HEK293 (cell line): ENCODE results near the gene MSI2.

ENCODE experiments used
- CTCF ChIA-PET: fragments of 350-600 bp; formaldehyde crosslinking; extraction: SDS; loops from one replicate; lab custom pipeline; 2021; ENCODE audit warnings: antibody characterized with exemption; lab: Yijun Ruan, JAX
- POLR2A ChIA-PET: fragments of 300-600 bp; formaldehyde crosslinking; extraction: SDS; loops from one replicate; lab custom pipeline; 2020; ENCODE audit warnings: antibody characterized with exemption, inconsistent platforms; lab: Yijun Ruan, JAX
- H3K27ac ChIP-seq: fragments of 200-500 bp; sonication (Bioruptor generic); 2 replicates; pipeline ENCODE4 v1.5.1; 2014; ENCODE audit warnings: low read depth, low read length, control low read depth, inconsistent platforms; ENCODE audit errors: extremely low read depth
- H3K36me3 ChIP-seq, 2 experiments: fragments of 200-500 bp in 1 of 2; sonication (Bioruptor generic) in 1 of 2; 1 replicate in 1 of 2; 2 replicates in 1 of 2; pipeline ENCODE4 v1.5.1; 2014 to 2017; ENCODE audit warnings: inconsistent platforms in 2 of 2, low read length in 2 of 2; ENCODE audit not compliant: control insufficient read depth in 2 of 2, insufficient read depth in 1 of 2
- H3K4me1 ChIP-seq: fragments of 200-500 bp; sonication (Bioruptor generic); 2 replicates; pipeline ENCODE4 v1.5.1; 2014; ENCODE audit warnings: mild to moderate bottlenecking, low read length, inconsistent platforms; ENCODE audit not compliant: control insufficient read depth, insufficient read depth
- H3K4me3 ChIP-seq: 2 replicates; pipeline ENCODE4 v1.5.1; 2011; ENCODE audit warnings: low read depth, mild to moderate bottlenecking, control low read depth, low read length, moderate library complexity
- H3K9me3 ChIP-seq: fragments of 200-500 bp; sonication (Bioruptor generic); 2 replicates; pipeline ENCODE4 v1.5.1; 2014; ENCODE audit warnings: low read depth, low read length, inconsistent platforms; ENCODE audit not compliant: control insufficient read depth, insufficient read depth
- BCL11B ChIP-seq: fragments of 450-650 bp; formaldehyde crosslinking; IDR thresholded peaks from 2 replicates; pipeline ENCODE4 v1.5.1; 2016; ENCODE audit warnings: low read depth, missing biosample characterization, missing genetic modification characterization
- EGR2 ChIP-seq: fragments of 450-650 bp; formaldehyde crosslinking; IDR thresholded peaks from 2 replicates; pipeline ENCODE4 v1.5.1; 2016; ENCODE audit warnings: low read depth, missing biosample characterization, missing genetic modification characterization
- MEIS1 ChIP-seq: sonication (generic); formaldehyde crosslinking; IDR thresholded peaks from 2 replicates; pipeline ENCODE4 v1.8.1; 2022; ENCODE audit warnings: missing genetic modification reagents, mild to moderate bottlenecking, borderline replicate concordance
- OSR2 ChIP-seq: fragments of 450-650 bp; formaldehyde crosslinking; IDR thresholded peaks from 2 replicates; pipeline ENCODE4 v1.5.1; 2016; ENCODE audit warnings: missing biosample characterization, missing genetic modification characterization
- SCRT2 ChIP-seq: fragments of 450-650 bp; formaldehyde crosslinking; IDR thresholded peaks from 2 replicates; pipeline ENCODE4 v1.5.1; 2016; ENCODE audit warnings: missing biosample characterization, missing genetic modification characterization
- SETDB1 ChIP-seq: IDR thresholded peaks from one replicate; pipeline ENCODE4 v1.6.1; 2017; ENCODE audit warnings: mild to moderate bottlenecking, low read length, moderate library complexity, mixed read lengths; ENCODE audit not compliant: insufficient read length
- YY2 ChIP-seq: fragments of 450-650 bp; formaldehyde crosslinking; IDR thresholded peaks from 2 replicates; pipeline ENCODE4 v1.5.1; 2016; ENCODE audit warnings: missing biosample characterization, missing genetic modification characterization
- ZIC2 ChIP-seq: fragments of 450-650 bp; formaldehyde crosslinking; IDR thresholded peaks from 2 replicates; pipeline ENCODE4 v1.5.1; 2016; ENCODE audit warnings: missing biosample characterization, missing genetic modification characterization
- ZNF184 ChIP-seq: fragments of 450-650 bp; IDR thresholded peaks from 2 replicates; pipeline ENCODE4 v1.5.1; 2018; ENCODE audit warnings: missing biosample characterization, mild to moderate bottlenecking, missing genetic modification characterization
- ZNF239 ChIP-seq: fragments of 450-650 bp; formaldehyde crosslinking; IDR thresholded peaks from 2 replicates; pipeline ENCODE4 v1.5.1; 2016; ENCODE audit warnings: missing biosample characterization, missing genetic modification characterization
- ZNF248 ChIP-seq: fragments of 450-650 bp; formaldehyde crosslinking; IDR thresholded peaks from 2 replicates; pipeline ENCODE4 v1.5.1; 2017; ENCODE audit warnings: missing biosample characterization, missing genetic modification characterization
- ZNF510 ChIP-seq: fragments of 450-650 bp; formaldehyde crosslinking; IDR thresholded peaks from 2 replicates; pipeline ENCODE4 v1.5.1; 2018; ENCODE audit warnings: mild to moderate bottlenecking, missing genetic modification characterization, missing biosample characterization; ENCODE audit not compliant: insufficient replicate concordance
- ZNF571 ChIP-seq: fragments of 450-650 bp; formaldehyde crosslinking; IDR thresholded peaks from 2 replicates; pipeline ENCODE4 v1.5.0; 2017; ENCODE audit warnings: missing biosample characterization, missing genetic modification characterization
- ZNF768 ChIP-seq: fragments of 450-650 bp; formaldehyde crosslinking; IDR thresholded peaks from 2 replicates; pipeline ENCODE4 v1.5.1; 2018; ENCODE audit warnings: missing biosample characterization, mild to moderate bottlenecking, missing genetic modification characterization
- TF ChIP-seq, protein P1 (sequence below): fragments of 450-650 bp; formaldehyde crosslinking; IDR thresholded peaks from 2 replicates; pipeline ENCODE4 v1.5.1; 2016; ENCODE audit warnings: missing biosample characterization, missing genetic modification characterization
- TF ChIP-seq, protein P2 (sequence below): fragments of 450-650 bp; formaldehyde crosslinking; IDR thresholded peaks from 2 replicates; pipeline ENCODE4 v1.5.1; 2016; ENCODE audit warnings: missing biosample characterization, missing genetic modification characterization
- TF ChIP-seq, protein P3 (sequence below): fragments of 450-650 bp; formaldehyde crosslinking; IDR thresholded peaks from 2 replicates; pipeline ENCODE4 v1.5.1; 2016; ENCODE audit warnings: missing biosample characterization, missing genetic modification characterization

Gene MSI2

DNA sequence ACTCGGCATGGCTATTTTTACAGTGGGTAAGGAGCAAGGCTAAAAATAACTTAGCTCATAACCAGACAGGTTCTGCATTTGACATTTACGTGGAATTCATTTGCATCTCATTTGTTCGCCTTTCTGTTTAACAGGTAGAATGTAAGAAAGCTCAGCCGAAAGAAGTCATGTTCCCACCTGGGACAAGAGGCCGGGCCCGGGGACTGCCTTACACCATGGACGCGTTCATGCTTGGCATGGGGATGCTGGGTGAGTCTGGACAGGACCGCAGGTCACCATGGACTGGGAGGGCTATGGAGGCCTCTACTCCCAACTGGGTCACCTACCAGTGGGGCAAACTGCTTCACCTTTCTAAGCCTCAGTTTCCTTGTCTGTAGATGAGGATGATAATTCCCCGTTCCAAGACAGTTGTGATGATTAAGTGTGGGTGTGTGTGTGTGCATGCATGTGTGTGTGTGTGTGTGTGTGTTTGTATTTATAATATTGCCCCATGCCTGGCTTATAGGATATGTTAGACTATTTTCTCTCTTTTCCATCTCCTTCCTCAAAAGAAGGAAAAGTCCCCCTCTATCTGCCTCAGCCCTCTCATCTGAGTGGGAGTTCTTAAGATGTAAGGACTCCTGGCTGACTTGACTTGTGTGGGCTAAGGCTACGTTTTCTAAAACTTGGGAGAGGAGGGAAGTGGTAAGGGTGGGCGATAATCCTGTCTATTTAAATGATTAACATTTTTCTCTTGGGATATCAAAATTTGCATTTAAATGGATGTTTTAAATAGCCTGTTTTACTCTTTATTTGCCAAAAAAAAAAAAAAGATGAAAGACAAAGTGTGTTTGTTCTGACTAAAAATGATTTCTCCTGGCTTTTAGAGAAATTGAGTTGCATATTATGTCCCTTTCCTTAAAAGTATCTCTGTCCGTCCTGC is 359.8 kb downstream of the MSI2 start:
- Histone ChIP-seq H3K4me3 (no peak overlapping the region), H3K36me3 (peaks cover 6 to 12% of the 10 kb centered on the region in 2 experiments; a peak in 2 of 3 replicates), H3K4me1 (peaks cover 6% of the 10 kb centered on the region; the same call in 1 of the 2 replicates), H3K9me3 (no peaks in the 10 kb centered on the region), H3K27ac (no peak overlapping the region)
- ChIA-PET POLR2A (no interaction called here), CTCF (interaction anchor here (0.6 to 2.5 kb wide), 5 partner anchors 18 to 373 kb away, joined by 3 to 12 read pairs (median 9); no protein-coding TSS in a partner anchor)
- TF ChIP-seq, protein P1, sequence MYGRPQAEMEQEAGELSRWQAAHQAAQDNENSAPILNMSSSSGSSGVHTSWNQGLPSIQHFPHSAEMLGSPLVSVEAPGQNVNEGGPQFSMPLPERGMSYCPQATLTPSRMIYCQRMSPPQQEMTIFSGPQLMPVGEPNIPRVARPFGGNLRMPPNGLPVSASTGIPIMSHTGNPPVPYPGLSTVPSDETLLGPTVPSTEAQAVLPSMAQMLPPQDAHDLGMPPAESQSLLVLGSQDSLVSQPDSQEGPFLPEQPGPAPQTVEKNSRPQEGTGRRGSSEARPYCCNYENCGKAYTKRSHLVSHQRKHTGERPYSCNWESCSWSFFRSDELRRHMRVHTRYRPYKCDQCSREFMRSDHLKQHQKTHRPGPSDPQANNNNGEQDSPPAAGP: no peak
- peak; percentile 64 for TF ChIP-seq EGR2 (tag by site-specific recombination)

DNA sequence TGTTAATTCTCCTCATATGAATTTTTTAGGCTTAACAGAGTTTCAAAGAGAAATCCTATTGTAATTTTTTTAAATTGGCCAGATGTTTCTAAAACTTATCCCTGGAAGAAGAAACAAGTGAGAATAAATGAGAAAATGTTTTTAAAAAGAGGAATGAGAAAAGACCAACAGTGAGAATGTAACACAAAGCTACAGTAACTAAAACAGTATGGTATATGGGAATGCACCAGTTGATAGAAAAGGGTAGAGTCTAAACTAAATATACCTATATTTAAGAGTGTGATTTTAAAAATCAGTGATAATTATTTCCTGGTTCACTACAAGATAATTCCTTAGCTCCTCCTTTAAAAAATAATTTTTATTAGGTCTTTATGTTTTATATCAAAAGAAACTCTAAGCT is 360.9 kb downstream of the MSI2 start:
- H3K4me3 ChIP-seq: no peak overlapping the region
- peaks cover 6% of the 10 kb centered on the region; the same call in 1 of the 2 replicates for H3K4me1 ChIP-seq
- H3K36me3 ChIP-seq: peaks cover 6 to 12% of the 10 kb centered on the region in 2 experiments; a peak in 2 of 3 replicates
- no peak overlapping the region for H3K27ac ChIP-seq
- POLR2A ChIA-PET: no interaction called here
- H3K9me3 ChIP-seq: no peaks in the 10 kb centered on the region
- CTCF ChIA-PET: interaction anchor here (0.6 to 1.7 kb wide), 3 partner anchors 19 to 55 kb away, joined by 3 to 9 read pairs (median 3); no protein-coding TSS in a partner anchor
- TF ChIP-seq OSR2 (tag by site-specific recombination): no peak
- no peak for TF ChIP-seq YY2
- TF ChIP-seq SCRT2: peak; percentile 41; the same call in 1 of the 2 replicates
- TF ChIP-seq SETDB1: peak; percentile 52

DNA sequence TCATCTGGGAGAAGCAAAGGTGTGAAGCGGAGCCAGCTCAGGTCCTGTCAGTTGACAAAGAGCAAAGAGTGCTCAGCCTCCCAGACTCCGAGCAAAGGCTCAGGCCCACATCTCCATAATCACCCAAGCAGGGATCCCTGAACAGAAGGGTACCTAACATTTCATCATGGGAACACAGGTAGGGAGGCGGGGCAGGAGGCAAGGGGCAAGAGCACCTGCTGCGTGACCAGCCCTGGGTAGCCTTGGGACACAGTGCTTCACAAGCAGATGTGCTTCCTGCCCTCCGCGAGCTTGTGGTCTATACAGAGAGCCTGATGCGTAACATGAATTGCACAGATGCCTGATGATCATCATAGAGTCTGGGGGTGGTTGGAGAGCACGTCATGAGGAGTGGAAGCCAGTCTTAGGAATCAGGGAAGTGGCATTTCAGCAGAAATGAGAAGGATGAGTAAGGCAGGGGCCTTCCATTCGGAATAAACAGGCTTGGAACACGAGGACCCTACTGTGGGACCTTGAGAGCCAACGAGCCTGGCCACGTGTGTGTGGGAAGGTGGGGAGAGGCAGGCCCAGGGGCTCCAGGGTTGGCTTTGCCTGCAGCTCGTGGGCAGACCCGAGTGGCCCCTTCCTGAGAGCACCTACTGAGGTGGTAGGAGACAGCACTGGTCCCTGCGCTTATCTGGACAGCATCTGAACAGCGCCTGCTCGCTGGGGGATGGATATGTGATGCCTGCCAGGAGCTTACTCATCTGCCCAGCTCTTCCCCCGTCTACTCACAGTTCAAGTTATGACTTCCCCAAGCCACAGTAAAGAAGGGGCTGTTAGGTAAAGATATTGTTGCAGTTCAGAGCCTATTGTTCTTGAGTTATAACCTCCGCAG is 363.0 kb downstream of the MSI2 start:
- Histone ChIP-seq H3K36me3 (peaks cover 6 to 12% of the 10 kb centered on the region in 2 experiments; a peak in 2 of 3 replicates), H3K9me3 (no peaks in the 10 kb centered on the region), H3K4me3 (no peak overlapping the region), H3K4me1 (0 out of 2 replicates have a peak, but pooled peaks cover 3% of the 10 kb centered on the region), H3K27ac (no peak overlapping the region)
- ChIA-PET CTCF (interaction anchor here (0.6 to 1.0 kb wide), 3 partner anchors 21 to 1022 kb away, joined by 3 to 5 read pairs (median 3); no protein-coding TSS in a partner anchor), POLR2A (no interaction called here)
- TF ChIP-seq ZIC2 (0 out of 2 replicates have a peak, but pooled peaks have one; percentile 18), ZNF248 (tag by site-specific recombination) (no peak), EGR2 (tag by site-specific recombination) (0 out of 2 replicates have a peak, but pooled peaks have one; percentile 25), ZNF510 (tag by site-specific recombination) (no peak), ZNF768 (no peak), BCL11B (tag by site-specific recombination) (no peak), ZNF239 (tag by site-specific recombination) (no peak), ZNF184 (tag by site-specific recombination) (no peak), MEIS1 (CRISPR knock-in tag) (no peak), ZNF571 (no peak)
- TF ChIP-seq, protein P2, sequence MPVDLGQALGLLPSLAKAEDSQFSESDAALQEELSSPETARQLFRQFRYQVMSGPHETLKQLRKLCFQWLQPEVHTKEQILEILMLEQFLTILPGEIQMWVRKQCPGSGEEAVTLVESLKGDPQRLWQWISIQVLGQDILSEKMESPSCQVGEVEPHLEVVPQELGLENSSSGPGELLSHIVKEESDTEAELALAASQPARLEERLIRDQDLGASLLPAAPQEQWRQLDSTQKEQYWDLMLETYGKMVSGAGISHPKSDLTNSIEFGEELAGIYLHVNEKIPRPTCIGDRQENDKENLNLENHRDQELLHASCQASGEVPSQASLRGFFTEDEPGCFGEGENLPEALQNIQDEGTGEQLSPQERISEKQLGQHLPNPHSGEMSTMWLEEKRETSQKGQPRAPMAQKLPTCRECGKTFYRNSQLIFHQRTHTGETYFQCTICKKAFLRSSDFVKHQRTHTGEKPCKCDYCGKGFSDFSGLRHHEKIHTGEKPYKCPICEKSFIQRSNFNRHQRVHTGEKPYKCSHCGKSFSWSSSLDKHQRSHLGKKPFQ (tag by site-specific recombination): no peak
- TF ChIP-seq, protein P3, sequence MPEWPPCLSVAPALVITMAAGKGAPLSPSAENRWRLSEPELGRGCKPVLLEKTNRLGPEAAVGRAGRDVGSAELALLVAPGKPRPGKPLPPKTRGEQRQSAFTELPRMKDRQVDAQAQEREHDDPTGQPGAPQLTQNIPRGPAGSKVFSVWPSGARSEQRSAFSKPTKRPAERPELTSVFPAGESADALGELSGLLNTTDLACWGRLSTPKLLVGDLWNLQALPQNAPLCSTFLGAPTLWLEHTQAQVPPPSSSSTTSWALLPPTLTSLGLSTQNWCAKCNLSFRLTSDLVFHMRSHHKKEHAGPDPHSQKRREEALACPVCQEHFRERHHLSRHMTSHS (tag by site-specific recombination): no peak
